Stimulated activated CD8-positive, alpha-beta memory T cell treated with anti-CD3 and anti-CD28 coated beads, Interleukin-15, amount 100 ng/mL, for 48 hours (primary cell): Measurements from ENCODE around the gene EBF3.

Experiments used
- DNase-seq, 2 donors: peaks; one replicate each; pipeline ENCODE4 v3.0.0-alpha.2; 2020; ENCODE audit warnings: low read depth in 2 of 2

EBF3 gene

GRCh38 chr10:129912166-129912917, 51.7 kb downstream of the EBF3 start:
- no peak for DNase-seq

- DNase-seq = no peak
Observed at GRCh38 chr10:129911451-129912165, 52.5 kb downstream of the EBF3 start.

GRCh38 chr10:129910861-129911260, 53.2 kb downstream of the EBF3 start:
- no peak for DNase-seq

DNA sequence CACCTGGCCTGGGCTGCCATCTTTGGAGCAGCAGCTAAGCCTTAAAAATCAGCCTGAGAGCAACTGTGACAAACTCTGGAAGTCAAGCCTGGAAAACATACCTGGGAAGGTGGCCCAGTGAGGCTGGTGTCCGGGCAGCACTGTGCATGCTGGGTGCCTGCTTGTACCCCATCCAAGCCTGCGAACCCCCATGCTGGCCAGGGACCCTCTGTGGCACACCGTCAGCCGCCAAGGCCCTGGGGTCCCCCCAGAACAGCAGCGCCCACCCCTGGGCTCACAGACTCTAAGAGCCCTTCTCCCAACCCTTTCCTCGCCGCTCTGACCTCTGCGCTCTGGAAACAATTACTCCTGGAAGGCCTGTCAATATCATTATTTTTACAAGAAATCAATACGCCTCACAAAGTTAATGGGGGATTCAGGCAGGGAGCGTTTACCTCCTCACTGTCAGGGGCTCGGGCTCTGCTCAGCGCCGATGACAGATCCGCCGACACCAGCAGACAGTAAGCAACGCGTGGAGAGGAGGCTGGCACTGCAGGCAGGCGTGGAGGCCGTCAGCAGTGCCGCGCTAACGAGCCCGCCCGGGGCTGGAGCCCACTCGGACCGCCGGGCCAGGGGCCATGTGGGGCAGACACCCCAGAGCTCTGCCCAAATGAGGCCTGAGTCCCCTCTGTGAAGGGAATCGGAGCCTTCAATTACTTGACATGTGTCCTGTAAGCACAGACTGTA, 54.4 kb downstream of the EBF3 start:
- DNase-seq = no peak

DNA sequence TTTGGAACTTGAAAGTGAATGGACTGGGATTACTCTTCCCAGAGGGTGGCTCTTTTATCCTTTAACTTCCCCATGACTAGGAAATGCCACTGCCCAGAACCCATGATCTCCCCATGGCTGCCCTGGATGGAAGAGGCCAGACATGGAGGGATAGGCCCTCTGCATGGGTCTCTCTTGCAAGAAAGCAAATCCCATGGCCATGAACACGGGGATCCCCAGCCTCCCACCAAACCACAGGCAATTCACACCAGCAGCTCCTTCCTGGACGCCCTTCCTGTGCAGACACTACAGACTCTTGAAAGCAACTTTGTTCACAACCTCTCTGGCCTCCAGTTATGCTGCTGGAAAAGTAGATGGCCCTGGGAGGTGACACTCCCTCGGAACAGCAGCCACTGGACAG, 55.0 kb downstream of the EBF3 start:
- no peak for DNase-seq

GRCh38 chr10:129908406-129908805, 55.7 kb downstream of the EBF3 start:
- no peak for DNase-seq

DNA sequence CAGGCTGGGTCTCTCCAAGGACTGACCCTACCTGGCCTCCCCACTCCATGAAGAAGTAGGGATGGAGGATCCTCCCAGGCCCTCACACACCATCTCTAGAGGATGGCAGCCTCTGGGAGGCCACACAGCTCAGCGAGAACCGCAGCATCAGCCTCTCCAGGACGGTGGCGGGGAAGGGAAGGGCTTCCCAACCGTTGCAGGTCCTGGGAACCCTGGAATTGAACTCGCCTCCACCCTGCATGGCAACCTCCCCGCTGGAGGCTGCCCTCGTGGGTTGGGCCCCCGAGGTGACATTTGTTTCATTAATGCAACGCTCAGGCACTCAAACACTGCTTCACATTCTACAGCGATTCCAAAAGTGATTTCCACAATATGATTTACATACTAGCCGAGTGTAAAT, 58.5 kb downstream of the EBF3 start:
- no peak for DNase-seq

GRCh38 chr10:129904323-129904722, 59.8 kb downstream of the EBF3 start:
- no peak for DNase-seq

- DNase-seq = no peak
Observed at GRCh38 chr10:129901389-129902006, 62.6 kb downstream of the EBF3 start.

- no peak for DNase-seq
Observed at GRCh38 chr10:129900825-129901224, 63.2 kb downstream of the EBF3 start.

DNA sequence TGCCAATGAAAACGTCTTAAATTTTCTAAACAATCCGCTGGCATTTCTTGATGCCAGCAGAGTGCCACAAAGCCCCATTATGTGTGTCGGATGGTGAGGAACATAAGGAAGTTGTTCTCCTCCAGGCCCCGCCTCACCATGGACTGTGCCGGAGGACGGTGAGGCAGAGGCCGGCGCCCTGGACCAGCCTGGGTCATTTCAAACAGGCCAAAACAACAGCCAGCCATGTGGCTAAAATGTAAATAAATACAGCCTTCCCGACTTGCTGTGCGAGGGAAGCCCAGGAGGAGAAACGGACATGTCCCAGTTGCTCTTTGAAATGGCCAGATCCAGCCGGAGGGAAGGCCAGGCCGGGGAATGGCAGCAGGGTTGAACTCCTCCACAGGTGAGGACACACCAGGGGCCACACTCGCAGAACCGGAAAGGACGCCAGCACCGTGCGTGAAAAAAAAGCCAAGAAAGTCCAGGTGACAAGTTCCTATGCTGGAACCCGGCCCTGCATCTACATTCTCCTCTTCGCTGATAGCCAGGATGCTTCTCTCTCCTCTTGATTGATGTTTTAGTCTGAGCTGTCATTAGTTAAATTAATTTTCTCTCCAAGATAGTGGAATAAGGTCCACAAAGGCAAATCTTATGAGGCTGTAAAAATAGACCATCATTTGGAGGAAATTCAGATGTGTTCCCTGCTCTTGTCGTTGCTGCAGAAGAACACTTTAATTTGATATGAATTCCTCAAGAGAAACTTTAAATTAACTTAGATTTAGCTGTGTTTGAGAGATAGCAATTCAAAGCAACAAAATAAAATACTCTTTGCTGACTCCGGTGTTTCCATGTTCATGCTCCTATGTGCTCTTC, 64.6 kb downstream of the EBF3 start:
- no peak for DNase-seq

DNA sequence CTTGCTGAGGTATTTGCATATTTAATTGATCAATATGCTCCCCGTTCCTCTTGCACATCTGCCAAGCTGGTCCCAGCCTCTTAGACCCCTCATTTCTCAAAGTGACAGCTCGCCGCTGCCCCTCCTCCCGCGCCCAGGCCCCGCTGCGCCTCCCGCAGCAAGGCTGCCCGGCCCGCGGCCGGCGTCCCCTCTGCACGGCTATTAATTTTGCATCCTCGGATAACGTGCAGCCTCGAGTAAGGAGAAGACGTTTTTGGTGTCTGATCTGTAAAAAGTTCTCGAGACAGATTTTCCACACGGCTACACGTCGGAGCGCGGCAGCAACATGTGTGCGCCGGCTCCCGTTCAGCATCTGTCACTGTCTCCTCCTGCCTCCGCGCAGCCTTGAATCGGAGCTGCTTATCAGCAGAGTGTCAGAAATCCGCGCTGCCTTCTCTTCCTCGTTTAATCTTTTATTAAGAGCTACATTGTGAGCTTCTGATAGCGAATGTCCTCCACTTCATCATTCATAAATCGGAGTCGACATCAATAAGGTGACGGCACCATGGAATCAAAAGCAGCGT, 65.3 kb downstream of the EBF3 start:
- DNase-seq = no peak

GRCh38 chr10:129897871-129898626, 66.0 kb downstream of the EBF3 start:
- no peak for DNase-seq

GRCh38 chr10:129896860-129897200, 67.2 kb downstream of the EBF3 start:
- no peak for DNase-seq

GRCh38 chr10:129896136-129896859, 67.8 kb downstream of the EBF3 start:
- no peak for DNase-seq

DNA sequence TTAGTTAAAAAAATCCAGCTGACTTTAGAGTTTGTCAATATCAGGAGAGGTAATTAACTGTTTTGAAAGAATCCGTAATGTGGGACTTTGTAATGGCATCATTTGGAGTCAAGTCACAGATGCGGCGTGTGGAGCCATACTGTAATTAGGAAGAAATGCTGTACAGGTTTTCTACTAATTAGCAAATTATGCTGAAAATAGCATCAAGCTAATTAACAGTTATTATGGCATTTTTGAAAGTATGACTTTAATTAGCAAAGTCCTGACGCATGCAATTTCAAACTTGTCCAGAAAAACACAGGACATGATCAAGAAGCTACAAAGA, 68.3 kb downstream of the EBF3 start:
- DNase-seq = no peak

DNA sequence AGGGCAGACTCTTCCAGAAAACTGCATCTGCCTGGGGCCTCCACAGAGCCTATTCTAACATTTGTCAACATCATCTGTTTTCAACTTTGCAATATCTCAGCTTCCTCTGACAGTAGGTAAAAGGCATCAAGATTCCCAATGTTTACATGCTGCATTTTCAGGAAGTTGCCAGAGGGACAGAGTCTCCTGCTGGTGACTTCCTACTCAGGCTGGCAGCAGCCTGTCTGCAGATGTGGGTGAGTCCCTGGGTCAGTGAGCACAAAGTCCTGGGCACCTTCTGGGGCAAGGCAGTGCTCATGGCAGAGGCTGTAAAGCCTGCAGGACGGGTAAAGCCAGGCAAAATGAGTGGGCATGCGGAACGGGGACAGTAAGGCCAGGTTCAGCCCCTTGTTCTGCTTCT, 69.4 kb downstream of the EBF3 start:
- no peak for DNase-seq

DNA sequence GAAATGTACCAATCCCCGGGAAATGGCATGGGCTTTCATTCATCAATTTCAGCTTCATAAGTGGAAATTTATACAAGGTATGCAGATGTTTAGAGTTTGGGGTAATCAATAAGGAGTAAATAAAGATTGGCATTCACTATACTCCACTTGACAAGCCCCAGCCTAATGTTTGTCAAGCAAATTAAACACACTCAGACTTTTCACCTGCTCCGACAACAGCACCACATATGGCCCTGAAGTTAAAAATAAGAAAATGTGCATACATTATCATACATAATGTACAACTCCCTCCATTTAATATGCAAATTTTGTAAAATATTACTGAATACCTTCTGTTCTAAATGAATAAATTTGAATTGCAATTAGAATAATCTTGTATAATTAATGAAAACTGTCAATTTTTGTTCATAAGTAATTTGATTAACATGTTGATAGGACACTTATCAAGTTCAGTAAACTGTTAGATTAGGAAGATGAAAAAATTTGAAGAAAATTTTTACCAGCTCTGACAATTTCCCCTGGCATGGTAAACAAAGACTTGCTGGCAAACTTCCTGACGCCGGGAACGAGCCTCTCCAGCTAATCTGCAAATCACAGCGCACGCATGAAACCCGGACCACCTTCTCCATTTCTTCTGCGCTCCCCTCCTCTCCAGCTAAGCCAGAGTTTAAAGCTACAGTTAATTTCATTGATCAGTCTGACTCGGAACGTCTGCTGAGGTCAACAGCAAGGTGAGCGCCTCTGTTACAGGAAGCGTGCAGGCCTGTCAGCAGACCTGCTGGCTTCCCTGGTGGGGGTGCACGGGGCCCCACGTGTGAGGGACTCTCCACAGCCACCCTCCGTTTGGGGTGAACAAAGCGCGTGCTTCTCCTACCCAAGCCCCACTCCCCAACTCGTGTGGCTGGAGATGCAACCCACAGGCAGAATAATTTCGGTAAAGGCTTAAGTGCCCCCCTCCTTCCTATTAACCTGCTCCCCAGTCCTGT, 70.7 kb downstream of the EBF3 start:
- no peak for DNase-seq
